Neural cell (in vitro differentiated cells): ENCODE measurements around the gene SSR3.

Source experiments
- EZH2 ChIP-seq: fragments of 200-600, 300-800 bp; shearing (Covaris generic), sonication (generic); IDR thresholded peaks from 2 replicates; pipeline ENCODE4 v1.6.1; 2014; ENCODE audit warnings: antibody characterized with exemption, low read length, borderline replicate concordance, mild to moderate bottlenecking; ENCODE audit not compliant: insufficient read depth, poor library complexity, severe bottlenecking
- POLR2AphosphoS5 ChIP-seq: IDR thresholded peaks from 2 replicates; pipeline ENCODE4 v1.6.1; 2012
- RAD21 ChIP-seq: fragments of 450-650 bp; conservative IDR thresholded peaks from 2 replicates; pipeline ENCODE4 v1.6.1; 2014; ENCODE audit warnings: antibody characterized with exemption, mild to moderate bottlenecking, moderate library complexity
- REST ChIP-seq: IDR thresholded peaks from 2 replicates; pipeline ENCODE4 v1.6.1; 2012; ENCODE audit warnings: borderline replicate concordance
- TF ChIP-seq, protein P1 (sequence below): fragments of 450-650 bp; IDR thresholded peaks from 2 replicates; pipeline ENCODE4 v1.5.1; 2014; ENCODE audit warnings: antibody characterized with exemption, mild to moderate bottlenecking, moderate library complexity; ENCODE audit not compliant: poor library complexity, severe bottlenecking

GRCh38 chr3:156563900-156564682 is 9.2 kb upstream of the SSR3 start:
- TF ChIP-seq, protein P1, sequence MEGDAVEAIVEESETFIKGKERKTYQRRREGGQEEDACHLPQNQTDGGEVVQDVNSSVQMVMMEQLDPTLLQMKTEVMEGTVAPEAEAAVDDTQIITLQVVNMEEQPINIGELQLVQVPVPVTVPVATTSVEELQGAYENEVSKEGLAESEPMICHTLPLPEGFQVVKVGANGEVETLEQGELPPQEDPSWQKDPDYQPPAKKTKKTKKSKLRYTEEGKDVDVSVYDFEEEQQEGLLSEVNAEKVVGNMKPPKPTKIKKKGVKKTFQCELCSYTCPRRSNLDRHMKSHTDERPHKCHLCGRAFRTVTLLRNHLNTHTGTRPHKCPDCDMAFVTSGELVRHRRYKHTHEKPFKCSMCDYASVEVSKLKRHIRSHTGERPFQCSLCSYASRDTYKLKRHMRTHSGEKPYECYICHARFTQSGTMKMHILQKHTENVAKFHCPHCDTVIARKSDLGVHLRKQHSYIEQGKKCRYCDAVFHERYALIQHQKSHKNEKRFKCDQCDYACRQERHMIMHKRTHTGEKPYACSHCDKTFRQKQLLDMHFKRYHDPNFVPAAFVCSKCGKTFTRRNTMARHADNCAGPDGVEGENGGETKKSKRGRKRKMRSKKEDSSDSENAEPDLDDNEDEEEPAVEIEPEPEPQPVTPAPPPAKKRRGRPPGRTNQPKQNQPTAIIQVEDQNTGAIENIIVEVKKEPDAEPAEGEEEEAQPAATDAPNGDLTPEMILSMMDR = no peak
- TF ChIP-seq REST (no peak), EZH2 (no peak), RAD21 (no peak), POLR2AphosphoS5 (no peak)
